Measurements from ENCODE around the gene INKA1.

GRCh38 chr3:49771340-49771938 lies 31.6 kb upstream of the INKA1 start:
- no peak for TF ChIP-seq EZH2 (IDR thresholded peaks at IDR 0.05; ENCODE audit: low read length, missing control alignments)
- TF ChIP-seq CTCF (conservative IDR thresholded peaks at IDR 0.05 in 1 of 2, IDR thresholded peaks at IDR 0.05 in 1 of 2; ENCODE audit: low read depth in 1 of 2, low read length in 2 of 2), result no peak

Data from fibroblast of lung (primary cell).